ENCODE results near the gene TM9SF2. TPM values are rescaled to one million over a fixed set of nuclear protein-coding genes. Genes with fewer than 3 reads are reported as not detected.

The TM9SF2 gene, protein sequence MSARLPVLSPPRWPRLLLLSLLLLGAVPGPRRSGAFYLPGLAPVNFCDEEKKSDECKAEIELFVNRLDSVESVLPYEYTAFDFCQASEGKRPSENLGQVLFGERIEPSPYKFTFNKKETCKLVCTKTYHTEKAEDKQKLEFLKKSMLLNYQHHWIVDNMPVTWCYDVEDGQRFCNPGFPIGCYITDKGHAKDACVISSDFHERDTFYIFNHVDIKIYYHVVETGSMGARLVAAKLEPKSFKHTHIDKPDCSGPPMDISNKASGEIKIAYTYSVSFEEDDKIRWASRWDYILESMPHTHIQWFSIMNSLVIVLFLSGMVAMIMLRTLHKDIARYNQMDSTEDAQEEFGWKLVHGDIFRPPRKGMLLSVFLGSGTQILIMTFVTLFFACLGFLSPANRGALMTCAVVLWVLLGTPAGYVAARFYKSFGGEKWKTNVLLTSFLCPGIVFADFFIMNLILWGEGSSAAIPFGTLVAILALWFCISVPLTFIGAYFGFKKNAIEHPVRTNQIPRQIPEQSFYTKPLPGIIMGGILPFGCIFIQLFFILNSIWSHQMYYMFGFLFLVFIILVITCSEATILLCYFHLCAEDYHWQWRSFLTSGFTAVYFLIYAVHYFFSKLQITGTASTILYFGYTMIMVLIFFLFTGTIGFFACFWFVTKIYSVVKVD
- total RNA-seq: 95.5 and 118 TPM in 2 replicates

DNA sequence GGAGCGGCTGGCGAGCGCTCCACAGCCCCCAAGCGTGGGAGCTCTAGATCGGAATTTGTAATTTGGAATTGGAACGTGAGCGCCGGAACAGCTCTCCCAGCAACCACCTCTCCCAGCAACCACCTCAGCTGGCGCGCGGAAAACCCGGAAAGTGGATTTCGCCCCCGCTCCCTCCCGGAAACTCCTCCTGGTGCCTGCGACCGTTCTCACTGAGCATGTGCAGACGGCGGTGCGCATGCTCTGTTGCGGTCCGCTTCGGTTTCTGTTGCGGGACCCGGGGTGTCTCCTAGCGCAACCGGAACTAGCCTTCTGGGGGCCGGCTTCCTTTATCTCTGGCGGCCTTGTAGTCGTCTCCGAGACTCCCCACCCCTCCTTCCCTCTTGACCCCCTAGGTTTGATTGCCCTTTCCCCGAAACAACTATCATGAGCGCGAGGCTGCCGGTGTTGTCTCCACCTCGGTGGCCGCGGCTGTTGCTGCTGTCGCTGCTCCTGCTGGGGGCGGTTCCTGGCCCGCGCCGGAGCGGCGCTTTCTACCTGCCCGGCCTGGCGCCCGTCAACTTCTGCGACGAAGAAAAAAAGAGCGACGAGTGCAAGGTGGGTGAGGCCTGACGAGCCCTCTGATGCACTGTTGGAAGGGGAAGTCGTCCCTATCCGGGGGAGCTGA is at the start of gene TM9SF2:
TM9SF2 (plus strand) TSS at position 289 of the 664 bp plus-strand sequence; CDS start at position 424, 135 bp downstream.

DNA sequence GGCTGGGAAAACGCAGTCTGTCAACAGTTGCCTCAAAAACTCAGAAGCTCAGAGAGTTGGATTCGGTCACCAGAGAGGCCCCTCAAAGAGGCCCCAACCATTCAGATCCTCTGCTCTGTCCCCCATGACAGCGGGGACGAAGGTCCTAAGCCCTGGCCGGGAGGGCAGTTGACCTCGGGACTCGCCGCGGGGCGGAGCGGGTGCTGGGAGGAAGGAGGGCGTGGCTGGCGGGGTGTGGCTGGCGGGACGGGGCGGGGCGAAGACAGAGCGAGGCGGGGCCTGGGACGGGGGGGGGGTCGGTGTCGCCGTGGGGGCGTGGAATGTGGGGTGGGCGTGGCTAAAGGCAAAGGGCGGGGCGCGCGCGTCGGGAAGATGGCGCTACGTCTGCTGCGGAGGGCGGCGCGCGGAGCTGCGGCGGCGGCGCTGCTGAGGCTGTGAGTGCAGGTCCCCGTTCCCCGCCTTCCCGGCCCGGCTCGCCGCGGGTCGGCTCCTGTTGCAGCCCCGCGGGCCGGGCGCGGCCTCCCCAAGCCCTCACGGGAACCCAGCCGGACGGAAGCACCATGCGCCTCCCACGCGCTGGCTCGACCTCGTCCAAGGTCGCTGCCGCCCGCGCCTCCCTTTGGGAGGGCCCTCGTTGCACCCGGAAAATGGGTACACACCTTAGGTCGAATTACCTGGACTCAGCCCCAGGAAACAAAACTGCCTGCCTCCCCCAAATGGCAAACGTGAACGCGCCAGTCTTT is 105.2 kb downstream of the TM9SF2 start, which contains the start of gene CLYBL:
CLYBL (plus strand) TSS at position 367 of the 743 bp plus-strand sequence.

Other genes with a start within 250 kb of the TM9SF2 start
- gene GPR18, start 243.1 kb upstream of the TM9SF2 start, total RNA-seq: not detected in 2 replicates
- not detected in 2 replicates for gene GPR183, start 194.1 kb upstream of the TM9SF2 start, total RNA-seq
- gene CLYBL, start 105.2 kb downstream of the TM9SF2 start, total RNA-seq: 0.72 and 1.2 TPM in 2 replicates

All from endothelial cell of coronary artery (primary cell).